Upper lobe of left lung (tissue), 4 donors: ENCODE results near the gene SLC35G2.

Source experiments
- EP300 ChIP-seq, 4 donors: sonication (generic); formaldehyde crosslinking; IDR thresholded peaks; one replicate each; pipeline ENCODE4 v1.5.1; 2017; ENCODE audit warnings: antibody characterized with exemption in 4 of 4, control low read depth in 2 of 4
- POLR2A ChIP-seq, 4 donors: fragments of 450-650 bp; IDR thresholded peaks; one replicate each; pipeline ENCODE4 v1.5.1; 2016 to 2017; ENCODE audit warnings: antibody characterized with exemption in 4 of 4, mild to moderate bottlenecking in 2 of 4
- TF ChIP-seq, protein P1 (sequence below), 6 experiments: fragments of 450-650 bp in 4 of 6; fragments of 200-600 bp in 2 of 6; sonication (generic) in 2 of 6; IDR thresholded peaks; one replicate each; pipeline ENCODE4 v1.5.1; 2016 to 2019; ENCODE audit warnings: antibody characterized with exemption in 6 of 6

DNA sequence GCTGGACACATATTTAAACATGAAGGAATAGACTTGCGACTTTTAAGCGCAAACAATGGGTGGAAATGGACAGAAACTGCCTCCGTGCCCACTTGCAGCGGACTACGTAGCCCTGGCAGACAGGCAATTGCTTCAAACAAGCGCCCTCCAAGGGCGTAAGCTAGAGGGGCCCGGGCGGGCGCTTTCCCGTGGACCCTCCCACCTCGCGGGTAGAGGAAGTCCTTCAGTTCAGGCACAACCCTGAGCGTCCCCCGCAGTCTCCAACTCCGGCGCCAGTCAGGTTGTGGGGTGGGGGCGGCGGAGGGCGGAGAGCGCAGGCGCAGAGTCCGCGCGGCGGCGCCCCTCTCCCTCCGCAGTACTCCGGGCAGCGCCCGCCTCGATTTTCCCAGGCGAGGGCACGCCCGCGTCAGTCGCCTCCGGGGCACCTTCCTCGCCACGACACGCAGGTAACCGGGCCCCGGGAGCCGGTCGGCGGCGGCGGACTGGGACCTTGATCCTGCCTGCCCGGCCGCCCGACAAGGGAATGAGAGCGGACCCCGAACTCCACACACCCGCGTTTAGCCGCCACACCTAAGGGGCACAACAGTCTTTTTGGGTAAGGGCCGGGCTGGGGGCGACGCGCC is at the start of gene SLC35G2:
- TF ChIP-seq POLR2A (IDR thresholded peaks at IDR 0.05), result peak in 2 of 4 donors; percentile 20 to 25
- TF ChIP-seq, protein P1, sequence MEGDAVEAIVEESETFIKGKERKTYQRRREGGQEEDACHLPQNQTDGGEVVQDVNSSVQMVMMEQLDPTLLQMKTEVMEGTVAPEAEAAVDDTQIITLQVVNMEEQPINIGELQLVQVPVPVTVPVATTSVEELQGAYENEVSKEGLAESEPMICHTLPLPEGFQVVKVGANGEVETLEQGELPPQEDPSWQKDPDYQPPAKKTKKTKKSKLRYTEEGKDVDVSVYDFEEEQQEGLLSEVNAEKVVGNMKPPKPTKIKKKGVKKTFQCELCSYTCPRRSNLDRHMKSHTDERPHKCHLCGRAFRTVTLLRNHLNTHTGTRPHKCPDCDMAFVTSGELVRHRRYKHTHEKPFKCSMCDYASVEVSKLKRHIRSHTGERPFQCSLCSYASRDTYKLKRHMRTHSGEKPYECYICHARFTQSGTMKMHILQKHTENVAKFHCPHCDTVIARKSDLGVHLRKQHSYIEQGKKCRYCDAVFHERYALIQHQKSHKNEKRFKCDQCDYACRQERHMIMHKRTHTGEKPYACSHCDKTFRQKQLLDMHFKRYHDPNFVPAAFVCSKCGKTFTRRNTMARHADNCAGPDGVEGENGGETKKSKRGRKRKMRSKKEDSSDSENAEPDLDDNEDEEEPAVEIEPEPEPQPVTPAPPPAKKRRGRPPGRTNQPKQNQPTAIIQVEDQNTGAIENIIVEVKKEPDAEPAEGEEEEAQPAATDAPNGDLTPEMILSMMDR (IDR thresholded peaks at IDR 0.05), result peak in 1 of 6 experiments; percentile 15
- TF ChIP-seq EP300 (IDR thresholded peaks at IDR 0.05), result no peak
